DND-41 (cell line): ENCODE measurements around the gene HLA-DQA1.

Experiments used
- ATAC-seq: fragments of 200-7000 bp; cut with Tn5 transposase; 3 replicates; pipeline ENCODE4 v1.9.1; 2021; ENCODE audit warnings: low read depth; ENCODE audit not compliant: insufficient read depth
- DNase-seq: peaks from one replicate; pipeline ENCODE4 v3.0.0-alpha.2; 2020
- H2AFZ ChIP-seq: 2 replicates; pipeline ENCODE4 v1.6.0; 2012; ENCODE audit warnings: low read depth, low read length
- H3K27ac ChIP-seq: 2 replicates; pipeline ENCODE4 v1.5.1; 2012; ENCODE audit warnings: low read length, inconsistent platforms
- H3K27me3 ChIP-seq: fragments of 200-600 bp; sonication (generic); 2 replicates; pipeline ENCODE4 v1.6.0; 2012; ENCODE audit warnings: low read length, mild to moderate bottlenecking, inconsistent platforms; ENCODE audit not compliant: insufficient read depth, poor library complexity
- H3K36me3 ChIP-seq: 2 replicates; pipeline ENCODE4 v1.5.1; 2012; ENCODE audit warnings: low read length, inconsistent platforms; ENCODE audit not compliant: insufficient read depth
- H3K4me1 ChIP-seq: 2 replicates; pipeline ENCODE4 v1.5.1; 2012; ENCODE audit warnings: mild to moderate bottlenecking, low read length; ENCODE audit not compliant: insufficient read depth
- H3K4me2 ChIP-seq: 2 replicates; pipeline ENCODE4 v1.6.0; 2012; ENCODE audit warnings: mild to moderate bottlenecking, moderate library complexity, low read length, inconsistent platforms; ENCODE audit not compliant: insufficient read depth
- H3K4me3 ChIP-seq, 2 experiments: fragments of 200-600 bp in 1 of 2; shearing (Covaris generic) in 1 of 2; 2 replicates each; pipeline ENCODE4 v1.5.1; 2012 to 2016; ENCODE audit warnings: inconsistent platforms in 2 of 2, low read length in 2 of 2, mild to moderate bottlenecking in 2 of 2, low read depth in 1 of 2, moderate library complexity in 1 of 2
- H3K79me2 ChIP-seq: 2 replicates; pipeline ENCODE4 v1.6.0; 2012; ENCODE audit warnings: low read length, inconsistent platforms; ENCODE audit not compliant: insufficient read depth
- H3K9ac ChIP-seq: 2 replicates; pipeline ENCODE4 v1.6.0; 2012; ENCODE audit warnings: low read depth, mild to moderate bottlenecking, inconsistent platforms, low read length, moderate library complexity
- H3K9me3 ChIP-seq: 2 replicates; pipeline ENCODE4 v1.5.1; 2012; ENCODE audit warnings: low read length, moderate library complexity, mild to moderate bottlenecking, inconsistent platforms; ENCODE audit not compliant: insufficient read depth, severe bottlenecking
- H4K20me1 ChIP-seq: 2 replicates; pipeline ENCODE4 v1.6.0; 2012; ENCODE audit warnings: low read length; ENCODE audit not compliant: insufficient read depth
- EZH2 ChIP-seq: IDR thresholded peaks from 3 replicates; pipeline ENCODE4 v1.6.1; 2012; ENCODE audit warnings: borderline replicate concordance, low read depth, mild to moderate bottlenecking, moderate library complexity, low read length, inconsistent platforms; ENCODE audit not compliant: severe bottlenecking
- TF ChIP-seq, protein P1 (sequence below): IDR thresholded peaks from 2 replicates; pipeline ENCODE4 v1.5.1; 2012; ENCODE audit warnings: borderline replicate concordance, low read length, moderate library complexity, mild to moderate bottlenecking; ENCODE audit not compliant: poor library complexity, severe bottlenecking; ENCODE audit errors: extremely low read depth

Gene HLA-DQA1

DNA sequence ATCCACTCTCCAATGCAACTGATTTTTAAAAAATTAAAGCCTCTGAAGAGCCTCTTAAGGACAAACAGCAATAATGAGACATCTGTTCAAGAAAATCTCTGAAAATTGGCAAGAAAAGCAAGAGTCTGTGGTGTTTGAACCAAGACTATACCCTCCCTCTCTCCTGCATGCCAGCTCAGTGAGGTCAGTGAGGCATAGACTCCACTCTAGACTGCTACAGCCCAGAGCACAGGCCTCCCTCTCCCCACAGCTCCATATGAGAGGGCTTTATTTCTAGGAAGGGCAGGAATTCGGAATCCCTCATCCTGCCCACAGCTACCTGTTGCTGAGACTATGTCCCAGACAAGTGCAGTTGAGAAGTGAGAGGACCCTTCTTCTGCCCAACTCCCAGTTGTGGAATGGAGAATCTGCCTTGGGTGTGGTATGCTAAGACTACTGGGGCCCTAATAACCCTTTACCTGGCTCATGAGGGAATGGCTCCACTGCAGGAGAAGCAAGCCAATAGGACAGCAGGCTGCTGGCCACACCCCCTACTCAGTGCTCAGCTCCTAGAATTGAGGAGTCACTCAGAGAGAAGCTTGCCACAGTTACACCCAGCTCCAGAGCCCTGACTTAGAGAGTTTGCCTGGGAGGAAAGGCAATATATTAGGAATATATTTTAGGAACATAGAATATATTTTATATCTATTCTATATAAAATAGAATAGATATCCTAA, 22.7 kb upstream of the HLA-DQA1 start:
- Histone ChIP-seq H3K4me1 (no peaks in the 10 kb centered on the region), H3K27ac (no peak overlapping the region), H3K36me3 (no peaks in the 10 kb centered on the region), H2AFZ (no peak overlapping the region), H3K9ac (no peak overlapping the region), H4K20me1 (no peaks in the 10 kb centered on the region), H3K79me2 (no peaks in the 10 kb centered on the region), H3K4me3 (no peak overlapping the region), H3K27me3 (no peaks in the 10 kb centered on the region), H3K4me2 (no peak overlapping the region), H3K9me3 (no peaks in the 10 kb centered on the region)
- DNase-seq (no peak), ATAC-seq (no peak)
- TF ChIP-seq, protein P1, sequence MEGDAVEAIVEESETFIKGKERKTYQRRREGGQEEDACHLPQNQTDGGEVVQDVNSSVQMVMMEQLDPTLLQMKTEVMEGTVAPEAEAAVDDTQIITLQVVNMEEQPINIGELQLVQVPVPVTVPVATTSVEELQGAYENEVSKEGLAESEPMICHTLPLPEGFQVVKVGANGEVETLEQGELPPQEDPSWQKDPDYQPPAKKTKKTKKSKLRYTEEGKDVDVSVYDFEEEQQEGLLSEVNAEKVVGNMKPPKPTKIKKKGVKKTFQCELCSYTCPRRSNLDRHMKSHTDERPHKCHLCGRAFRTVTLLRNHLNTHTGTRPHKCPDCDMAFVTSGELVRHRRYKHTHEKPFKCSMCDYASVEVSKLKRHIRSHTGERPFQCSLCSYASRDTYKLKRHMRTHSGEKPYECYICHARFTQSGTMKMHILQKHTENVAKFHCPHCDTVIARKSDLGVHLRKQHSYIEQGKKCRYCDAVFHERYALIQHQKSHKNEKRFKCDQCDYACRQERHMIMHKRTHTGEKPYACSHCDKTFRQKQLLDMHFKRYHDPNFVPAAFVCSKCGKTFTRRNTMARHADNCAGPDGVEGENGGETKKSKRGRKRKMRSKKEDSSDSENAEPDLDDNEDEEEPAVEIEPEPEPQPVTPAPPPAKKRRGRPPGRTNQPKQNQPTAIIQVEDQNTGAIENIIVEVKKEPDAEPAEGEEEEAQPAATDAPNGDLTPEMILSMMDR = no peak
- TF ChIP-seq EZH2 = no peak

DNA sequence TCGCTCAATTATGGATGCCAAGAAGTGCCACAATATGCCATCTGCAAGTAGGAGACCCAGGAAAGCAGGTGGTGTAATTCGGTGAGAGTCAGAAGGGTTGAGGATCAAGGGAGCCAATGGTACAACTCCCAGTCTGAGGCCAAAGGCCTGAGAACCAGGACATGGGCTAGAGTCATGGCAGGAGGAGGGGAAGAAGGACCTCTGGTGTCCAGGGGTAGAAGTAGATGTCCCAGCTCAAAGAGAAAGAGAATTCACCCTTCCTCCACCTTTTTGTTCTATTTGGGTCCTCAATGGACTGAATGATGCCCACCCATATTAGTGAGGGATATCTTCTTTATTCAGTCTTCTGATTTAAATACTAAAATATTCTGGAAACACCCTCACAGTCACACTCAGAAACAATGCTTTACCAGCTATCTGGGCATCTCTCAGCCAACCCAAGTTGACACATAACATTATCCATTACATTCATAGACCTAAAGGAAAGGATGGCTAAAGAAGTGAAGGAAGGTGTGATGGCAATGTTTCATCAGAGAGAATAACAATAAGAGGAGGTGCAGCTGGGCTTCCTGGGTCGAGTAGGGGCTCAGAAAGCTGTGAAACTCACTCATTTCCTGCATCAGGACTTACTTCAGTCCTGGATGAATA, 21.2 kb upstream of the HLA-DQA1 start:
- Histone ChIP-seq H3K27ac (no peak overlapping the region), H3K4me3 (no peak overlapping the region), H3K27me3 (no peaks in the 10 kb centered on the region), H3K9me3 (no peaks in the 10 kb centered on the region), H3K79me2 (no peaks in the 10 kb centered on the region), H3K4me2 (no peak overlapping the region), H4K20me1 (no peaks in the 10 kb centered on the region), H3K9ac (no peak overlapping the region), H2AFZ (no peak overlapping the region), H3K36me3 (no peaks in the 10 kb centered on the region), H3K4me1 (no peaks in the 10 kb centered on the region)
- ATAC-seq (no peak), DNase-seq (no peak)
- no peak for TF ChIP-seq EZH2
- TF ChIP-seq, protein P1 = no peak

DNA sequence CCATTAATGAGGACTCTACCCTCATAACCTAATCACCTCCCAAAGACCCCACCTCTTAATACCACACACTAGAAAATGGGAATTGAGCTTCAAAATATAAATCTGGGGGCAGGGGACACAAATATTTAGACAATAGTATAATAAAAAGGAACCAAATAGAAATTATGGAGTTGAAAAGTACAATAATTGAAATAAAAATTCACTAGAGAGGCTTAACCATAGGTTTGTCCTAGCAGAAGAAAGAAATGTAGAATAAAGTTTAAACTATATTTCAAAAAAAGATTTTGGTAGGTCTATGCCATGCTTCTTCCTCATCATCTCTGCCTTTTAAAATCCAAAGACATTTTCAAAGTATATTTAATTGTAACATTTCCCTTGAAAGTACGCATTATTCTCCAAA, 19.5 kb upstream of the HLA-DQA1 start:
- H3K27ac ChIP-seq = no peak overlapping the region
- ATAC-seq (no peak), DNase-seq (no peak)
- H3K79me2 ChIP-seq = no peaks in the 10 kb centered on the region
- H3K4me2 ChIP-seq = no peak overlapping the region
- no peak overlapping the region for H2AFZ ChIP-seq
- no peak overlapping the region for H3K9ac ChIP-seq
- H3K9me3 ChIP-seq = no peaks in the 10 kb centered on the region
- H3K4me1 ChIP-seq = peaks cover 11% of the 10 kb centered on the region
- no peaks in the 10 kb centered on the region for H4K20me1 ChIP-seq
- H3K4me3 ChIP-seq = no peak overlapping the region
- TF ChIP-seq, protein P1 = no peak
- no peak for TF ChIP-seq EZH2
- no peaks in the 10 kb centered on the region for H3K27me3 ChIP-seq
- H3K36me3 ChIP-seq = no peaks in the 10 kb centered on the region
